ENCODE results near the gene NECTIN3. TPM values are rescaled to one million over a fixed set of nuclear protein-coding genes. Genes with fewer than 3 reads are reported as not detected.

Gene NECTIN3
- polyA plus RNA-seq (ENCODE audit: insufficient read length in 4 of 4), result 10 to 100 TPM; 36.9 to 52.3 (median 44.1) TPM

GRCh38 chr3:111071257-111072030 is at the start of gene NECTIN3:
Gene NECTIN3 (plus strand): TSS chr3:111071816. CDS start chr3:111072018, 202 bp downstream.
- DNase-seq (ENCODE audit: low read depth in 4 of 4, low spot score in 3 of 4), result peak; percentile 87 to 92 (median 89)

- no peak for DNase-seq (ENCODE audit: low read depth in 4 of 4, low spot score in 3 of 4)
Observed at GRCh38 chr3:111027868-111028267, 43.7 kb upstream of the NECTIN3 start.

GRCh38 chr3:111031538-111031937 is 40.1 kb upstream of the NECTIN3 start:
- no peak for DNase-seq (ENCODE audit: low read depth in 4 of 4, low spot score in 3 of 4)

GRCh38 chr3:111032677-111033076 is 38.9 kb upstream of the NECTIN3 start:
- no peak for DNase-seq (ENCODE audit: low read depth in 4 of 4, low spot score in 3 of 4)

- DNase-seq (ENCODE audit: low read depth in 4 of 4, low spot score in 3 of 4), result no peak
Observed at GRCh38 chr3:111033470-111034050, 38.1 kb upstream of the NECTIN3 start.

GRCh38 chr3:111035316-111035715 is 36.3 kb upstream of the NECTIN3 start:
- DNase-seq (ENCODE audit: low read depth in 4 of 4, low spot score in 3 of 4), result no peak

GRCh38 chr3:111035902-111036301 is 35.7 kb upstream of the NECTIN3 start:
- DNase-seq (ENCODE audit: low read depth in 4 of 4, low spot score in 3 of 4), result no peak

- no peak for DNase-seq (ENCODE audit: low read depth in 4 of 4, low spot score in 3 of 4)
Observed at GRCh38 chr3:111040959-111041358, 30.7 kb upstream of the NECTIN3 start.

GRCh38 chr3:111045564-111045963 is 26.1 kb upstream of the NECTIN3 start:
- no peak for DNase-seq (ENCODE audit: low read depth in 4 of 4, low spot score in 3 of 4)

GRCh38 chr3:111047042-111047441 is 24.6 kb upstream of the NECTIN3 start:
- DNase-seq (ENCODE audit: low read depth in 4 of 4, low spot score in 3 of 4), result no peak

GRCh38 chr3:111047812-111048435 is 23.7 kb upstream of the NECTIN3 start:
- no peak for DNase-seq (ENCODE audit: low read depth in 4 of 4, low spot score in 3 of 4)

GRCh38 chr3:111051354-111051753 is 20.3 kb upstream of the NECTIN3 start:
- DNase-seq (ENCODE audit: low read depth in 4 of 4, low spot score in 3 of 4), result no peak

- DNase-seq (ENCODE audit: low read depth in 4 of 4, low spot score in 3 of 4), result no peak
Observed at GRCh38 chr3:111068574-111068973, 3.0 kb upstream of the NECTIN3 start.

- peak in 1 of 4 donors; percentile 12 for DNase-seq (ENCODE audit: low read depth in 4 of 4, low spot score in 3 of 4)
Observed at GRCh38 chr3:111069974-111070771, 1.4 kb upstream of the NECTIN3 start.

GRCh38 chr3:111070772-111071256 is 802 bp upstream of the NECTIN3 start:
- no peak for DNase-seq (ENCODE audit: low read depth in 4 of 4, low spot score in 3 of 4)

- peak in 2 of 4 donors; percentile 19 to 22 for DNase-seq (ENCODE audit: low read depth in 4 of 4, low spot score in 3 of 4)
Observed at GRCh38 chr3:111072031-111072921, 660 bp downstream of the NECTIN3 start.

GRCh38 chr3:111073218-111073617 is 1.6 kb downstream of the NECTIN3 start:
- DNase-seq (ENCODE audit: low read depth in 4 of 4, low spot score in 3 of 4), result no peak

GRCh38 chr3:111076732-111077131 is 5.1 kb downstream of the NECTIN3 start:
- DNase-seq (ENCODE audit: low read depth in 4 of 4, low spot score in 3 of 4), result peak in 1 of 4 donors; percentile 15

- no peak for DNase-seq (ENCODE audit: low read depth in 4 of 4, low spot score in 3 of 4)
Observed at GRCh38 chr3:111077369-111077768, 5.8 kb downstream of the NECTIN3 start.

GRCh38 chr3:111080413-111080812 is 8.8 kb downstream of the NECTIN3 start:
- DNase-seq (ENCODE audit: low read depth in 4 of 4, low spot score in 3 of 4), result peak in 1 of 4 donors; percentile 24
